ENCODE measurements around the gene SHC4.
A peak's percentile ranks its signal among the peaks of the same experiment; 100 is the strongest.

SHC4 gene

GRCh38 chr15:48968066-48968465, 4.3 kb upstream of the SHC4 start:
- Histone ChIP-seq H2BK15ac (ENCODE audit: low read depth, poor library complexity, severe bottlenecking) (no peak overlapping the region), H4K91ac (ENCODE audit: low read length) (no peak overlapping the region), H3K79me1 (replicated peaks; ENCODE audit: low read length, poor library complexity, severe bottlenecking) (no peaks in the 10 kb centered on the region), H3K14ac (ENCODE audit: low read length in 2 of 2) (no peak overlapping the region), H3K27ac (ENCODE audit: low read length, poor library complexity, severe bottlenecking) (no peak overlapping the region), H2AFZ (ENCODE audit: low read depth, low read length) (no peak overlapping the region), H2BK120ac (ENCODE audit: low read depth, low read length) (no peak overlapping the region), H3K27me3 (ENCODE audit: control insufficient read depth in 1 of 2, insufficient read depth in 1 of 2, low read length in 2 of 2) (no peaks in the 10 kb centered on the region), H4K8ac (ENCODE audit: low read length) (no peak overlapping the region), H3K9me3 (ENCODE audit: control insufficient read depth, low read length) (no peaks in the 10 kb centered on the region), H2BK12ac (ENCODE audit: low read length in 2 of 2) (no peak overlapping the region), H3K18ac (ENCODE audit: low read depth in 1 of 2, low read length in 2 of 2) (no peak overlapping the region), H3K4me1 (ENCODE audit: control insufficient read depth, insufficient read depth, low read depth, low read length) (peaks cover 5% of the 10 kb centered on the region), H3K23ac (ENCODE audit: low read length in 2 of 2) (no peak overlapping the region), H3K9ac (ENCODE audit: low read length) (no peak overlapping the region), H3K4me2 (ENCODE audit: low read length, poor library complexity, severe bottlenecking) (no peak overlapping the region), H3K4me3 (ENCODE audit: insufficient read depth in 1 of 2, low read depth in 1 of 2, low read length in 2 of 2) (no peak overlapping the region), H3K36me3 (ENCODE audit: control insufficient read depth in 1 of 2, insufficient read depth in 2 of 2, low read depth in 1 of 2, low read length in 2 of 2) (no peaks in the 10 kb centered on the region), H2AK5ac (ENCODE audit: low read length, severe bottlenecking) (no peak overlapping the region), H2BK5ac (ENCODE audit: low read depth, low read length, poor library complexity, severe bottlenecking) (no peak overlapping the region), H3K4ac (ENCODE audit: low read depth in 1 of 2, low read length in 2 of 2) (no peak overlapping the region)
- WGBS, result 82% methylated on average over 3 of the region's 4 CpGs
- DNase-seq, result no peak

DNA sequence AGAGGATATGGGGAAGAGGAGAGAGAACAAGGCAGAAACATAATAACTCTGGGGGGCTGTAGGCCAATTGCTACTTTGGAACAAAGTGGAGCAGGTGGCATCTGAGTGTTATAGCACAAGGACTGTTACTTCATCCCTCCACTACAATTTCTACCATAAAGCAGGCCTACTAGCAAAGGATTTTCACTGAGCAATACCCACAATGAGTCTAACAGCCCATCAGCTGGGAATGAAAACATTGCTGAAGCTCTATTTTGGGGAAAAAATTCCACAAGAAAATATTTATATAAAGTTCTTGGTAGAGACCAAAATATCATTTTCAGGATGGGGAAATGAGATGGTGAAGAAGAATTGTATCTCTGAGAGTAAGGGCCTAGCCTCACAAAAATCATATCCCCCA, 3.6 kb upstream of the SHC4 start:
- Histone ChIP-seq H2BK120ac (ENCODE audit: low read depth, low read length) (no peak overlapping the region), H2AK5ac (ENCODE audit: low read length, severe bottlenecking) (no peak overlapping the region), H3K9me3 (ENCODE audit: control insufficient read depth, low read length) (no peaks in the 10 kb centered on the region), H3K36me3 (ENCODE audit: control insufficient read depth in 1 of 2, insufficient read depth in 2 of 2, low read depth in 1 of 2, low read length in 2 of 2) (no peaks in the 10 kb centered on the region), H3K18ac (ENCODE audit: low read depth in 1 of 2, low read length in 2 of 2) (no peak overlapping the region), H3K79me1 (replicated peaks; ENCODE audit: low read length, poor library complexity, severe bottlenecking) (no peaks in the 10 kb centered on the region), H3K27ac (ENCODE audit: low read length, poor library complexity, severe bottlenecking) (no peak overlapping the region), H4K8ac (ENCODE audit: low read length) (no peak overlapping the region), H3K9ac (ENCODE audit: low read length) (no peak overlapping the region), H2BK15ac (ENCODE audit: low read depth, poor library complexity, severe bottlenecking) (no peak overlapping the region), H3K23ac (ENCODE audit: low read length in 2 of 2) (no peak overlapping the region), H3K4me1 (ENCODE audit: control insufficient read depth, insufficient read depth, low read depth, low read length) (peaks cover 6% of the 10 kb centered on the region), H2AFZ (ENCODE audit: low read depth, low read length) (no peak overlapping the region), H3K4ac (ENCODE audit: low read depth in 1 of 2, low read length in 2 of 2) (no peak overlapping the region), H3K4me3 (ENCODE audit: insufficient read depth in 1 of 2, low read depth in 1 of 2, low read length in 2 of 2) (no peak overlapping the region), H4K91ac (ENCODE audit: low read length) (no peak overlapping the region), H3K14ac (ENCODE audit: low read length in 2 of 2) (no peak overlapping the region), H3K27me3 (ENCODE audit: control insufficient read depth in 1 of 2, insufficient read depth in 1 of 2, low read length in 2 of 2) (no peaks in the 10 kb centered on the region), H2BK12ac (ENCODE audit: low read length in 2 of 2) (no peak overlapping the region), H2BK5ac (ENCODE audit: low read depth, low read length, poor library complexity, severe bottlenecking) (no peak overlapping the region), H3K4me2 (ENCODE audit: low read length, poor library complexity, severe bottlenecking) (no peak overlapping the region)
- no peak for DNase-seq

DNA sequence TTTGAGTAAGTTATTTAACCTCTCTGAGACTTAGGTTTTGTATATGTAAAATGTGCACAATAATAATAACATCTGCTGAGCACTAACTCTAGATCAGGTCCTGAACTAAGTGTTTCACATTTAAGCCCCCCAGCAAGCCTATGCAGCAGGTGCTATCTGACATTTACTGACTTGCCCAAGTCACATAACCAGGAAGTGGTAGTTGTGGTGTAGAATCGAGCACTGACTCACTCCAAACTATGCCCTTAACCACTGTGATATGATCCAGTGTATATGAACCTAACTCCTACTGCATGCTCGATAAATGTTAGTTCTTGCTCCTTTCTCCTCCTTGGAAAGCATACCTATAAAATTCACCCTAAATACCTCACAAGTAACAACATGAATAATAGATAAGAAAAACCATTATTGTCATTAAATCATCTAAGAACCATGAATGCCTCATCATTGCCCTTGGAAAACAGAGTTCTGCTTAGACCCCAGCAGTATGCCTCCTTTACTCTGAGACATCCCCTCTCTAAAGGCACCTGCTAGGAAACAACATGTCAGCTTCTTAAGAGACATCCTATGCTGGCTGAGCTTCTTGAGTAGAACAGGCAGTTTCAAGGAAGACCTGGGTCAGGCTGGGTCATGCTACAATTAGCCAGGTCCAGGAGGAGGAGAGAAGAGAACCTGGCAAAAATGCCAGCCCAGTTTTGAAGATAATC, 3.0 kb upstream of the SHC4 start:
- DNase-seq, result peak; percentile 59
- Histone ChIP-seq H3K14ac (ENCODE audit: low read length in 2 of 2) (no peak overlapping the region), H2AK5ac (ENCODE audit: low read length, severe bottlenecking) (peak overlapping the region; percentile 88), H3K4me1 (ENCODE audit: control insufficient read depth, insufficient read depth, low read depth, low read length) (peaks cover 8% of the 10 kb centered on the region), H2BK120ac (ENCODE audit: low read depth, low read length) (no peak overlapping the region), H2BK15ac (ENCODE audit: low read depth, poor library complexity, severe bottlenecking) (no peak overlapping the region), H3K9ac (ENCODE audit: low read length) (no peak overlapping the region), H3K4me3 (ENCODE audit: insufficient read depth in 1 of 2, low read depth in 1 of 2, low read length in 2 of 2) (no peak overlapping the region), H2BK12ac (ENCODE audit: low read length in 2 of 2) (no peak overlapping the region), H4K8ac (ENCODE audit: low read length) (no peak overlapping the region), H3K4ac (ENCODE audit: low read depth in 1 of 2, low read length in 2 of 2) (no peak overlapping the region), H3K27me3 (ENCODE audit: control insufficient read depth in 1 of 2, insufficient read depth in 1 of 2, low read length in 2 of 2) (no peaks in the 10 kb centered on the region), H2AFZ (ENCODE audit: low read depth, low read length) (no peak overlapping the region), H3K18ac (ENCODE audit: low read depth in 1 of 2, low read length in 2 of 2) (no peak overlapping the region), H3K79me1 (replicated peaks; ENCODE audit: low read length, poor library complexity, severe bottlenecking) (no peaks in the 10 kb centered on the region), H4K91ac (ENCODE audit: low read length) (no peak overlapping the region), H3K23ac (ENCODE audit: low read length in 2 of 2) (no peak overlapping the region), H3K27ac (ENCODE audit: low read length, poor library complexity, severe bottlenecking) (no peak overlapping the region), H3K36me3 (ENCODE audit: control insufficient read depth in 1 of 2, insufficient read depth in 2 of 2, low read depth in 1 of 2, low read length in 2 of 2) (no peaks in the 10 kb centered on the region), H3K9me3 (ENCODE audit: control insufficient read depth, low read length) (no peaks in the 10 kb centered on the region), H2BK5ac (ENCODE audit: low read depth, low read length, poor library complexity, severe bottlenecking) (no peak overlapping the region), H3K4me2 (ENCODE audit: low read length, poor library complexity, severe bottlenecking) (no peak overlapping the region)
- WGBS, result 34% methylated on average over 2 of the region's 2 CpGs

DNA sequence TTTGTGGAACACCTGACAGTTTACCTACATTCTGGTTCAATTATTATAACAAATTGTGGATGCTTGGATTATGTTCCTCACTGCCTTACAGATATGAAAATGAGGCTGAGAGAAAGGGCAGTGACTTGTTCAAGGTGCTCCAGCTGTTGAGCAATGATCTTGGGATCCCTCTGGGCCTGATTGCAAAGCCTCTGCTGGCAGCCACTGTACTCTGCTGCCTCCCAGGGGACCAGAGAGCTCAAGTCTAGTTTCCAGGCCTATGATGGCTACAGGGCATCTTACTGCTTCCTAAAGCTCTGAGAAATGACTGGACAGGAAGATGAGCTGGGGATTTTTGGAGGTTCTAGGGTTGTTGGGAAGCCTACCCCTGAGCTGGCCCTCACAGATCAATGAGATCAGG, 2.3 kb upstream of the SHC4 start:
- H3K18ac ChIP-seq (ENCODE audit: low read depth in 1 of 2, low read length in 2 of 2), result no peak overlapping the region
- no peak overlapping the region for H2AK5ac ChIP-seq (ENCODE audit: low read length, severe bottlenecking)
- no peaks in the 10 kb centered on the region for H3K79me1 ChIP-seq (replicated peaks; ENCODE audit: low read length, poor library complexity, severe bottlenecking)
- H3K9me3 ChIP-seq (ENCODE audit: control insufficient read depth, low read length), result no peaks in the 10 kb centered on the region
- no peak overlapping the region for H2BK120ac ChIP-seq (ENCODE audit: low read depth, low read length)
- H3K4me1 ChIP-seq (ENCODE audit: control insufficient read depth, insufficient read depth, low read depth, low read length), result peaks cover 8% of the 10 kb centered on the region
- H2BK15ac ChIP-seq (ENCODE audit: low read depth, poor library complexity, severe bottlenecking), result no peak overlapping the region
- H3K36me3 ChIP-seq (ENCODE audit: control insufficient read depth in 1 of 2, insufficient read depth in 2 of 2, low read depth in 1 of 2, low read length in 2 of 2), result no peaks in the 10 kb centered on the region
- no peak overlapping the region for H2AFZ ChIP-seq (ENCODE audit: low read depth, low read length)
- no peak overlapping the region for H3K4ac ChIP-seq (ENCODE audit: low read depth in 1 of 2, low read length in 2 of 2)
- no peaks in the 10 kb centered on the region for H3K27me3 ChIP-seq (ENCODE audit: control insufficient read depth in 1 of 2, insufficient read depth in 1 of 2, low read length in 2 of 2)
- DNase-seq, result peak; percentile 71
- H3K14ac ChIP-seq (ENCODE audit: low read length in 2 of 2), result no peak overlapping the region
- H4K8ac ChIP-seq (ENCODE audit: low read length), result no peak overlapping the region
- H3K4me2 ChIP-seq (ENCODE audit: low read length, poor library complexity, severe bottlenecking), result no peak overlapping the region
- H2BK5ac ChIP-seq (ENCODE audit: low read depth, low read length, poor library complexity, severe bottlenecking), result no peak overlapping the region
- no peak overlapping the region for H2BK12ac ChIP-seq (ENCODE audit: low read length in 2 of 2)
- no peak overlapping the region for H4K91ac ChIP-seq (ENCODE audit: low read length)
- no peak overlapping the region for H3K4me3 ChIP-seq (ENCODE audit: insufficient read depth in 1 of 2, low read depth in 1 of 2, low read length in 2 of 2)
- H3K23ac ChIP-seq (ENCODE audit: low read length in 2 of 2), result no peak overlapping the region
- H3K27ac ChIP-seq (ENCODE audit: low read length, poor library complexity, severe bottlenecking), result no peak overlapping the region
- H3K9ac ChIP-seq (ENCODE audit: low read length), result no peak overlapping the region
